B cell (primary cell): ENCODE results near the gene NRAS.

Experiments
- EZH2 ChIP-seq: IDR thresholded peaks from 2 replicates; pipeline ENCODE4 v1.6.1; 2012; ENCODE audit warnings: borderline replicate concordance, low read depth, mild to moderate bottlenecking, moderate library complexity, low read length; ENCODE audit not compliant: insufficient read depth, poor library complexity, severe bottlenecking
- TF ChIP-seq, protein P1 (sequence below): fragments of 200-600 bp; IDR thresholded peaks from one replicate; pipeline ENCODE4 v1.8.0; 2022; ENCODE audit warnings: antibody characterized with exemption, mild to moderate bottlenecking

DNA sequence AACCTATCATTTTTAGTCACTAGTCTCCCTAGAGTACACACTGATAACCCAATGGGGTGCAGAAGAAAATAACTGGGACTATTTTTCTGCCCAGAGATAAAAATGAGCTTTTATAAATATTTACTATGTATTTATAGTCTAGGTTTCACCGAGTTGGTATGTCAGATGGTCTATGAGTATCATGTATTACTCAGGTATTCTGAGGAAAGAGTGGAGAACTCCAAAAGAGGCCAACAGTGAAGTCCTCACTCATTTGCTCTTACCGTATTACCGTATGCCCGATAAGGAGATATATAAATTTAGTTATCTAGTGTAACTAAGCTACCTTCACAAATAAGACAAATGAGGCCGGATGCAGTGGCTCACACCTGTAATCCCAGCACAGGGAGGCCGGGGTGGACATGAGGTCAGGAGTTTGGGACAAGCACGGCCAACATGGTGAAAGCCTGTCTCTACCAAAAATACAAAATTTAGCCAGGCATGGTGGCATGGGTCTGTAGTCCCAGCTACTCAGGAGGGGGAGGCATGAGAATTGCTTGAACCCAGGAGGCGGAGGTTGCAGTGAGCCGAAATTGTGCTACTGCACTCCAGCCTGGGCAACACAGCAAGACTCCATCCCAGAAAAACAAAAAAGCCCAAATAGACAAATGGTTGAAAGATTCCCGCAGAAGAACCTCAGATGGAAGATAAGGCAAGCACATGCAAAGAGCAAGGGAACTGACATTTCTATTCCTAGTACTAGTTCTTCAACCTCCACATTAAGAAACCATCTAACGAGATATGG, 25.6 kb upstream of the NRAS start:
- TF ChIP-seq, protein P1, sequence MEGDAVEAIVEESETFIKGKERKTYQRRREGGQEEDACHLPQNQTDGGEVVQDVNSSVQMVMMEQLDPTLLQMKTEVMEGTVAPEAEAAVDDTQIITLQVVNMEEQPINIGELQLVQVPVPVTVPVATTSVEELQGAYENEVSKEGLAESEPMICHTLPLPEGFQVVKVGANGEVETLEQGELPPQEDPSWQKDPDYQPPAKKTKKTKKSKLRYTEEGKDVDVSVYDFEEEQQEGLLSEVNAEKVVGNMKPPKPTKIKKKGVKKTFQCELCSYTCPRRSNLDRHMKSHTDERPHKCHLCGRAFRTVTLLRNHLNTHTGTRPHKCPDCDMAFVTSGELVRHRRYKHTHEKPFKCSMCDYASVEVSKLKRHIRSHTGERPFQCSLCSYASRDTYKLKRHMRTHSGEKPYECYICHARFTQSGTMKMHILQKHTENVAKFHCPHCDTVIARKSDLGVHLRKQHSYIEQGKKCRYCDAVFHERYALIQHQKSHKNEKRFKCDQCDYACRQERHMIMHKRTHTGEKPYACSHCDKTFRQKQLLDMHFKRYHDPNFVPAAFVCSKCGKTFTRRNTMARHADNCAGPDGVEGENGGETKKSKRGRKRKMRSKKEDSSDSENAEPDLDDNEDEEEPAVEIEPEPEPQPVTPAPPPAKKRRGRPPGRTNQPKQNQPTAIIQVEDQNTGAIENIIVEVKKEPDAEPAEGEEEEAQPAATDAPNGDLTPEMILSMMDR, result no peak
- TF ChIP-seq EZH2, result no peak
